ENCODE data around the gene C16orf87.

DNA sequence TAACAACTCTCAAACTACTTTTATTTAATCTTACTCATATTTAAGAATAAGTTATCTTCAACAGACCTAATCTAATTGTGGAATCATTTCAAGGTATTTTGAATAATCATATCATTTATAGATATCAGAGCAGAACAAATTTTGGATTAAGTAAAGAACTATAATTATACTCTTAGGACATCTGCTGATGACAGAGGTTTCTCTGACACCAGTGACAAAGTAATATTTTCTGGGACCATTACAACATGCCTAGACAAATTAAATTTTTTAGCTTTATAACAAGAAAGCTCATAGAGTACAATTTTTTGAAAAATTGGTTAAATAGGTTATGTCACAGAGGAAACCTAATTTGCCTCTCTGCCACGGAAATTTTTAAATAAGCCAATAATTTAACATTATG is 30.5 kb downstream of the C16orf87 start:
- TF ChIP-seq, protein P1, sequence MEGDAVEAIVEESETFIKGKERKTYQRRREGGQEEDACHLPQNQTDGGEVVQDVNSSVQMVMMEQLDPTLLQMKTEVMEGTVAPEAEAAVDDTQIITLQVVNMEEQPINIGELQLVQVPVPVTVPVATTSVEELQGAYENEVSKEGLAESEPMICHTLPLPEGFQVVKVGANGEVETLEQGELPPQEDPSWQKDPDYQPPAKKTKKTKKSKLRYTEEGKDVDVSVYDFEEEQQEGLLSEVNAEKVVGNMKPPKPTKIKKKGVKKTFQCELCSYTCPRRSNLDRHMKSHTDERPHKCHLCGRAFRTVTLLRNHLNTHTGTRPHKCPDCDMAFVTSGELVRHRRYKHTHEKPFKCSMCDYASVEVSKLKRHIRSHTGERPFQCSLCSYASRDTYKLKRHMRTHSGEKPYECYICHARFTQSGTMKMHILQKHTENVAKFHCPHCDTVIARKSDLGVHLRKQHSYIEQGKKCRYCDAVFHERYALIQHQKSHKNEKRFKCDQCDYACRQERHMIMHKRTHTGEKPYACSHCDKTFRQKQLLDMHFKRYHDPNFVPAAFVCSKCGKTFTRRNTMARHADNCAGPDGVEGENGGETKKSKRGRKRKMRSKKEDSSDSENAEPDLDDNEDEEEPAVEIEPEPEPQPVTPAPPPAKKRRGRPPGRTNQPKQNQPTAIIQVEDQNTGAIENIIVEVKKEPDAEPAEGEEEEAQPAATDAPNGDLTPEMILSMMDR (IDR thresholded peaks at IDR 0.05) = no peak
- no peak for TF ChIP-seq POLR2AphosphoS5 (IDR thresholded peaks at IDR 0.05)
- TF ChIP-seq POLR2A (IDR thresholded peaks at IDR 0.05) = no peak
